SK-N-MC (cell line): ENCODE results near the gene CLSTN3.

Experiments
- EZH2 ChIP-seq: fragments of 200-600 bp; sonication (generic); IDR thresholded peaks from one replicate; pipeline ENCODE4 v1.6.1; 2017; ENCODE audit warnings: antibody characterized with exemption
- POLR2AphosphoS5 ChIP-seq: IDR thresholded peaks from 2 replicates; pipeline ENCODE4 v1.6.1; 2012; ENCODE audit warnings: mild to moderate bottlenecking, low read depth, low read length, borderline replicate concordance

DNA sequence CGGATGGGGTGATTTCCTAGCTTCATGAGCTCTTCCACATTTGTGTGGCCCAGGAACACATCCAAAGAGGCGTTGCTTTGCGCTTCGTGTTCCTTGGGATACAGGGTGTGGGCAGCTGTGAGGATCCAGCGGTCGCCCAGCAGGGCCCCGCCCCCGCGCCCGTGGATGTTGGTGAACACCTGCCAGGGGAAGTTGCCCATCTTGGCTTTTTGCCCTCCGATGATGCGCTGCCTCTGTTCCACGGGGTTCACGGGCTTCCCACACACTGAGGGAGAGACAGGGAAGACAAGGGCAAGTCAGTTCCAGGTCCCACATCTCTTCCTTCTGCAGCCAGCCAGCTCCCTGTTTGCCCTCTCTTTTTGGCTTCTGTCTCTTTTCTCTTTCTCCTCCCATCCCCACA is 49.1 kb upstream of the CLSTN3 start:
- TF ChIP-seq EZH2: no peak
- TF ChIP-seq POLR2AphosphoS5: no peak
